ENCODE results near the gene ERN1.

Gene ERN1

DNA sequence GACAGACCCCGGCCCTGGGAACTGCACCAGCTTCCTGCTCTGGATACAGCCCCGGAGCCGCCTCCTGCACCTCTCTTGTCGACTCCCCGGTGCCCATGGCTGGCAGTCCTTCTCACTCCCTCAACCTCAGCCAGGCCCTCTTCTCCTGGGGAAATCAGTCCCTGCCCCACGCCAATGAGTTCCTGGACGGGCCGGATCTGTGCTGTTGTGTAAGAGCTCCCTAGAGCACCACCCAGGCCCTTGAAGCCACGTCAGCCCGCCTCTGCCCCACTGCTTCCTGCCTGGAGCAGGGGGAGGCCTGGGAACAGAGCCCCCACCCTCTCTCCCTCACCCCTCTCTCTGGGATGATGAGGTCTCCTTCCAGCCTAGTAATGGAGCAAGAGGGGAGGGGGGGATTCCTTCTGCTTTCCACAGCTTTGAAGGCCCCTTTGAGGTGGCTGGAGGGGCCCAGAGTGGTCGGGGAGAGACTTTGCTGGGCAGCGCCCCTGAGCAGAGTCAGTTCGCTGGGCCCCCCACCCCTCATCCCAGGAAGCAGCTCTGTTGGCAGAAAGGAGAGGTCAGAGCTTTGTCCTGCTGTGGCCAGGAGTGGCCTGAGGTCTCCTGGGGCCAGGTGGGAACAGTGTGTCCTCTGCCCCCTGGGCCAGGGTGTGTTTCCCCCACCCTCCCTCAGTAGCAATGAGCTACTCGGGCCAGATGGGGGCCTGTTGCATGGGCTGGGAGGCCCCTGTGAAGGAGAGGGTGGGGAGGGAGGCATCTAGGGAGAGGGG lies 128.0 kb downstream of the ERN1 start:
- TF ChIP-seq CTCF (IDR thresholded peaks at IDR 0.05; ENCODE audit: control insufficient read depth, extremely low read depth, insufficient read depth): no peak
- no peak overlapping the region for H3K4me3 ChIP-seq (ENCODE audit: low read depth, low read length)
- DNase-seq (ENCODE audit: low read depth): no peak

- DNase-seq (ENCODE audit: low read depth): no peak
Observed at GRCh38 chr17:64001091-64001579, 128.8 kb downstream of the ERN1 start.

DNA sequence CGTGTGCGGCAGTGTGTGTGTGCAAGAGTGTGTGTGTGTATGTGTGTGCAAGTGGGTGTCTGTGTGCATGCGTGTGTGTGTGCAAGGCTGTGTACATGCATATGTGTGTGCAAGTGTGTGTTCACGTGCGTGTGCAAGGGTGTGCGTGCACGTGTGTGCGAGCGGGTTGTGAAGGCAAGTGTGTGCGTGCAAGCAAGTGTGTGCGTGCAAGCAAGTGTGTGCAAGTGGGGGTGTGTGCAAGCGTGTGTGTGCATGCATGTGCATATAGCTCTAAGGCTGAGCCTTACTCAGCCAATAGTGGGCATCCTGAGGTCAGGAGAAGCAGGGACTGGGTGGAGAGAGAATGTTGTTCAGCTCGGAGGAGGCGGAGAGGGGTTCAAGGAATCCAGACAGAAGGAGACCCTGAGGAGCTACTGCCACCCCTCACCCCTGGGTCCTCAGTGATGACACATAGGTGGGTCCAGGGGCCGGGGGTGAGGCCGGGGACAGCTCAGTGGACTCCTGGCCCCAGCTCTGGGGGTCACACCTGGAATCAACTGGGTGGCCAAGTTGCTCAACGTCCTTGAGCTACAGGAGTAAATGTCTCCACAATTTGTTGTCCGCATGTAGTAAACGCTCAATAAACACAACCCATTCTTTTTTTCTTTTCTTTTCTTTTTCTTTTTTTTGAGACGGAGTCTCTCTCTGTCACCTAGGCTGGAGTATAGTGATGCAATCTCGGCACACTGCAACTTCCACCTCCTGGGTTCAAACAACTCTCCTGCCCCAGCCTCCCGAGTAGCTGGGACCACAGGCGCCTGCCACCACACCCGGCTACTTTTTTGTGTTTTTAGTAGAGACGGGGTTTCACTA lies 130.0 kb downstream of the ERN1 start:
- H3K4me3 ChIP-seq (ENCODE audit: low read depth, low read length): no peak overlapping the region
- TF ChIP-seq CTCF (IDR thresholded peaks at IDR 0.05; ENCODE audit: control insufficient read depth, extremely low read depth, insufficient read depth): no peak
- DNase-seq (ENCODE audit: low read depth): no peak

More at GRCh38 chr17:64001091-64001579, 128.8 kb downstream of the ERN1 start:
- TF ChIP-seq CTCF (IDR thresholded peaks at IDR 0.05; ENCODE audit: control insufficient read depth, extremely low read depth, insufficient read depth): no peak
- no peak overlapping the region for H3K4me3 ChIP-seq (ENCODE audit: low read depth, low read length)

GRCh38 chr17:63998721-63999679 lies 130.9 kb downstream of the ERN1 start:
- peak overlapping the region; percentile 59 for H3K4me3 ChIP-seq (ENCODE audit: low read depth, low read length)
- DNase-seq (ENCODE audit: low read depth): no peak
- no peak for TF ChIP-seq CTCF (IDR thresholded peaks at IDR 0.05; ENCODE audit: control insufficient read depth, extremely low read depth, insufficient read depth)

DNA sequence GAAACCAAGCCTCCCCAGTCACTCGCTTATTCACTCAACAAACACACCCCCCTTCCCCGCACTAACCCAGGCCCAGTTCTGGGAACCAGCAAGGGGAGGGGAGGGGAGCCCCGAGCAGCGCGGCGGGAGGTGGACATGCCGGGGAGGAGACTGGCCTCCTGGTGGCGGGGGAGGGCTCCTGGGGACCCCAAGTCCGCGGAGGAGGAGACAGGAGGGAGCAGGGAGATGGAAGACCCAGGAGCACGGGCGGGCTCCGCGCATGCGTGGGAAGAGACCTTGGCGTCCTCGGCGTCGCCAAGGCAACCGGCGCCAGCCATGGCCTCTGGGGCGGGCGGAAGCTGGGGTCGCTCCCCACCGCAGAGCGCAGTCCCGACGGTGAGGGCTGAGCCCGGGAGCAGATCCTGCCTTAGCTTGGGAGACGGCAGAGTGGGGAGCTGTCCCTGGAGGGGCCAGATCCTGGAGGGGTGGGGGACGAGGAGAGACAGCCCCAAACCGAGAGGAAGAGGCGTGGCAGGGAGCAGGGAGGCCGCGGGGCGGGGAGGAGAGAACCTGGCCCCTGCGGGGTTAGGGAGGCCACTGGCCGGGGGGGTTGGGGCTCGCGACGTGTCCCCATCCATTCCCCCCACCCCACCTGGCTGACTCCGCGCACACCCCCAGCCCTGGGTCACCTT lies 131.8 kb downstream of the ERN1 start, which contains the start of gene PRR29:
Gene PRR29 (plus strand): TSS at position 302 of the 671 bp plus-strand sequence. CDS start 14 bp downstream, at position 316.
- no peak for TF ChIP-seq CTCF (IDR thresholded peaks at IDR 0.05; ENCODE audit: control insufficient read depth, extremely low read depth, insufficient read depth)
- no peak for DNase-seq (ENCODE audit: low read depth)
- peak within 1 kb of the TSS; percentile 59 for H3K4me3 ChIP-seq (ENCODE audit: low read depth, low read length)
